GM23338 (cell line): ENCODE measurements around the gene XPO6. TPM values are rescaled to one million over a fixed set of nuclear protein-coding genes. Genes with fewer than 3 reads are reported as not detected.
A peak's percentile ranks its signal among the peaks of the same experiment; 100 is the strongest.

Source experiments
- ATAC-seq: fragments of 200-7000 bp; cut with Tn5 transposase; 3 replicates; pipeline ENCODE4 v1.9.1; 2020
- DNase-seq: peaks from one replicate; pipeline ENCODE4 v3.0.0-alpha.2; 2015; ENCODE audit warnings: low spot score
- H2AFZ ChIP-seq: fragments of 200-600 bp; sonication (generic); 2 replicates; pipeline ENCODE4 v1.8.0; 2016; ENCODE audit warnings: antibody characterized with exemption, mild to moderate bottlenecking, moderate library complexity
- H3F3A ChIP-seq: fragments of 200-600 bp; sonication (generic); replicated peaks from 2 replicates; pipeline ENCODE4 v1.8.0; 2017; ENCODE audit warnings: antibody characterized with exemption, mixed run types, low read depth
- H3K27ac ChIP-seq: fragments of 200-600 bp; sonication (generic); 2 replicates; pipeline ENCODE4 v1.6.1; 2016; ENCODE audit warnings: low read depth
- H3K27me3 ChIP-seq: fragments of 200-600 bp; sonication (generic); 2 replicates; pipeline ENCODE4 v1.8.0; 2016; ENCODE audit warnings: mild to moderate bottlenecking, mixed run types, moderate library complexity; ENCODE audit not compliant: insufficient read depth
- H3K36me3 ChIP-seq: fragments of 200-600 bp; sonication (generic); 2 replicates; pipeline ENCODE4 v1.8.0; 2016; ENCODE audit warnings: mild to moderate bottlenecking; ENCODE audit not compliant: insufficient read depth
- H3K4me1 ChIP-seq: fragments of 200-600 bp; sonication (generic); 2 replicates; pipeline ENCODE4 v1.8.0; 2016; ENCODE audit warnings: mild to moderate bottlenecking, moderate library complexity; ENCODE audit not compliant: insufficient read depth
- H3K4me2 ChIP-seq: fragments of 200-600 bp; sonication (generic); 2 replicates; pipeline ENCODE4 v1.7.1; 2017; ENCODE audit warnings: mixed run types
- H3K4me3 ChIP-seq: fragments of 200-600 bp; sonication (generic); 2 replicates; pipeline ENCODE4 v1.6.1; 2016; ENCODE audit warnings: mixed run types
- H3K79me2 ChIP-seq: fragments of 200-600 bp; sonication (generic); replicated peaks from 2 replicates; pipeline ENCODE4 v1.8.0; 2017; ENCODE audit warnings: mild to moderate bottlenecking; ENCODE audit not compliant: insufficient read depth
- H3K9me2 ChIP-seq: fragments of 200-600 bp; sonication (generic); 2 replicates; pipeline ENCODE4 v1.8.0; 2017; ENCODE audit not compliant: insufficient read depth
- H4K20me1 ChIP-seq: fragments of 200-600 bp; sonication (generic); replicated peaks from 2 replicates; pipeline ENCODE4 v1.8.0; 2017; ENCODE audit warnings: mild to moderate bottlenecking; ENCODE audit not compliant: insufficient read depth
- H3K27ac Mint-ChIP-seq: 2 replicates; pipeline ENCODE4 v1.8.0; 2020; ENCODE audit warnings: inconsistent platforms, mild to moderate bottlenecking, moderate library complexity, mixed read lengths
- H3K27me3 Mint-ChIP-seq: 3 replicates; pipeline ENCODE4 v1.8.0; 2022; ENCODE audit warnings: low read depth, mild to moderate bottlenecking, moderate library complexity, mixed read lengths, inconsistent platforms; ENCODE audit not compliant: insufficient read depth, poor library complexity
- H3K36me3 Mint-ChIP-seq: 3 replicates; pipeline ENCODE4 v1.8.0; 2021; ENCODE audit warnings: low read depth, mild to moderate bottlenecking, inconsistent platforms, moderate library complexity, mixed read lengths
- H3K4me1 Mint-ChIP-seq: 3 replicates; pipeline ENCODE4 v1.8.0; 2020; ENCODE audit warnings: mild to moderate bottlenecking, inconsistent platforms, mixed read lengths
- H3K4me3 Mint-ChIP-seq: 3 replicates; pipeline ENCODE4 v1.8.0; 2021; ENCODE audit warnings: moderate library complexity, mild to moderate bottlenecking, inconsistent platforms, mixed read lengths
- H3K9me3 Mint-ChIP-seq: 3 replicates; pipeline ENCODE4 v1.8.0; 2020; ENCODE audit warnings: moderate library complexity, mild to moderate bottlenecking, inconsistent platforms, mixed read lengths
- CREB1 ChIP-seq: fragments of 250-450 bp; sonication (Bioruptor Pico); IDR thresholded peaks from 2 replicates; pipeline ENCODE4 v1.5.0; 2020; ENCODE audit warnings: low read depth, mild to moderate bottlenecking, moderate library complexity
- CTCF ChIP-seq, 2 experiments: fragments of 200-600 bp in 1 of 2; sonication (generic) in 1 of 2; conservative IDR thresholded peaks; 2 replicates each; pipeline versions ENCODE4 v1.5.1 to v1.6.1; 2016 to 2017; ENCODE audit warnings: antibody characterized with exemption in 2 of 2, low read depth in 2 of 2, mild to moderate bottlenecking in 2 of 2, moderate library complexity in 1 of 2
- EZH2 ChIP-seq: fragments of 200-600 bp; sonication (generic); IDR thresholded peaks from one replicate; pipeline ENCODE4 v1.8.0; 2017; ENCODE audit warnings: antibody characterized with exemption, mild to moderate bottlenecking, low read depth; ENCODE audit not compliant: unreplicated experiment
- EZH2phosphoT487 ChIP-seq: fragments of 200-600 bp; sonication (generic); IDR thresholded peaks from one replicate; pipeline ENCODE4 v1.8.1; 2018; ENCODE audit warnings: antibody characterized with exemption; ENCODE audit not compliant: unreplicated experiment
- JUNB ChIP-seq: IDR thresholded peaks from one replicate; pipeline ENCODE4 v1.6.1; 2016; ENCODE audit warnings: antibody characterized with exemption; ENCODE audit not compliant: unreplicated experiment
- NANOG ChIP-seq: IDR thresholded peaks from 2 replicates; pipeline ENCODE4 v1.6.1; 2016; ENCODE audit warnings: antibody characterized with exemption, borderline replicate concordance
- POLR2AphosphoS5 ChIP-seq: IDR thresholded peaks from 2 replicates; pipeline ENCODE4 v1.6.1; 2016; ENCODE audit warnings: antibody characterized with exemption, low read depth
- REST ChIP-seq: IDR thresholded peaks from one replicate; pipeline ENCODE4 v1.6.1; 2018; ENCODE audit warnings: antibody characterized with exemption; ENCODE audit not compliant: unreplicated experiment
- STAT1 ChIP-seq: IDR thresholded peaks from one replicate; pipeline ENCODE4 v1.6.1; 2016; ENCODE audit warnings: antibody characterized with exemption; ENCODE audit not compliant: unreplicated experiment
- ZNF114 ChIP-seq: fragments of 250-450 bp; sonication (Bioruptor Pico); IDR thresholded peaks from 2 replicates; pipeline ENCODE4 v1.5.0; 2020; ENCODE audit warnings: mild to moderate bottlenecking, moderate library complexity
- ZNF331 ChIP-seq: fragments of 250-450 bp; sonication (Bioruptor Pico); IDR thresholded peaks from 2 replicates; pipeline ENCODE4 v1.5.0; 2020; ENCODE audit warnings: low read depth, mild to moderate bottlenecking, moderate library complexity
- polyA plus RNA-seq: library from polyadenylated mRNA; unstranded; fragments of >200 nt; fragmentation: Nextera tagmentation; extraction: Ambion mirVana; gene quantifications from 2 replicates; pipeline ENCODE4 v1.2.1, GENCODE V29; 2016
- total RNA-seq: library from RNA; depleted of rRNA; stranded (reverse); fragments of >200 nt; shearing (Covaris generic); gene quantifications from 2 replicates; pipeline ENCODE4 v1.2.3, GENCODE V29; 2014
- TF ChIP-seq, protein P1 (sequence below): IDR thresholded peaks from 2 replicates; pipeline ENCODE4 v1.6.1; 2016; ENCODE audit warnings: antibody characterized with exemption
- TF ChIP-seq, protein P2 (sequence below): fragments of 250-450 bp; sonication (Bioruptor Pico); IDR thresholded peaks from 2 replicates; pipeline ENCODE4 v1.5.0; 2020; ENCODE audit warnings: mild to moderate bottlenecking, moderate library complexity

The XPO6 gene
- total and polyA plus RNA-seq, 2 experiments from 2014 or later: 83.9 to 178 TPM

DNA sequence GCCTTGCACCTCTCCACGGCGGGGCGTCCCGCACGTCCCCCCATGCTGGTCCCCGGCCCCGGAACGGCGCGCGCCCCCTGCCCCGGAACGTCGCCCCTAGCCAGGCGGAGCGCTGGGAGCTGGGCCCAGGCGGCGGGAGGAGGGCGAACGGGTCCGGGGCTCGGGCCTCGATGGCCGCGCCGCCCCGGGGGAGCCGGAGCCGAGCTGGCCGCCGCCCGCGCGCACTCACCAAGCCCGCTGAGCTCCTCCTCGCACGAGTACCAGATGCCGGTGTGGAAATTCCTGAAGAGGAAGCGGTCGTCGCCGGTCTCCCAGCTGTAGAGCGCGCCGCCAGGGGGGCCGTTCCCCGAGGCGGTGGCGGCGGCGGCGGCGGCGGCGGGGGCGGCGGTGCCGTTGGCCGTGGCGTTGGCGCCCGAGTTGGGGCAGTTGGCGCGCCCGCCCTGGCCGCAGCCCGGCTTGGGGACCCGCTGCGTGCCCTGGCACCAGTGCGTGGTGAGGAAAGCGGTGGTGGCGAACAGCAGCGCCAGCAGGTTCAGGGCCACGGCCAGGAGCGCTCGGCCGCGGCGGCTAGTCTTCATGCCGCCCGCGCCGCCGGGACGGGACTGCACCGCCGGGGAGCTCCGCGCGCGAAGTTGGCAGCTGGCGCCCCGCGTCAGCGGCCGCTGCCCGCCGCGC lies 148.8 kb downstream of the XPO6 start:
- Mint-ChIP-seq H3K9me3 (no peaks in the 10 kb centered on the region), H3K4me1 (no peaks in the 10 kb centered on the region; the same call in 2 of the 3 replicates), H3K4me3 (no peak overlapping the region; the same call in 2 of the 3 replicates), H3K36me3 (no peaks in the 10 kb centered on the region), H3K27ac (no peak overlapping the region), H3K27me3 (peaks cover 41% of the 10 kb centered on the region)
- peak; percentile 53 for DNase-seq
- Histone ChIP-seq H2AFZ (0 out of 2 replicates have a peak overlapping the region, but pooled peaks have one; percentile 78), H3K27me3 (peaks cover 61% of the 10 kb centered on the region), H3K4me2 (peak overlapping the region; percentile 78), H3K79me2 (no peaks in the 10 kb centered on the region), H3K27ac (no peak overlapping the region), H3K36me3 (no peaks in the 10 kb centered on the region), H3F3A (no peaks in the 10 kb centered on the region), H4K20me1 (no peaks in the 10 kb centered on the region), H3K4me1 (no peaks in the 10 kb centered on the region; the same call in 1 of the 2 replicates), H3K9me2 (no peaks in the 10 kb centered on the region), H3K4me3 (peak overlapping the region; percentile 59)
- ATAC-seq: peak; percentile 28; the same call in 2 of the 3 replicates
- TF ChIP-seq EZH2phosphoT487 (no peak), CREB1 (no peak), POLR2AphosphoS5 (no peak), JUNB (no peak), STAT1 (no peak), EZH2 (no peak), ZNF114 (CRISPR knock-in tag) (no peak), NANOG (no peak), REST (no peak), CTCF (conservative IDR thresholded peaks at IDR 0.05; ENCODE audit: low read depth in 2 of 2) (no peak), ZNF331 (CRISPR knock-in tag) (no peak)
- TF ChIP-seq, protein P1, sequence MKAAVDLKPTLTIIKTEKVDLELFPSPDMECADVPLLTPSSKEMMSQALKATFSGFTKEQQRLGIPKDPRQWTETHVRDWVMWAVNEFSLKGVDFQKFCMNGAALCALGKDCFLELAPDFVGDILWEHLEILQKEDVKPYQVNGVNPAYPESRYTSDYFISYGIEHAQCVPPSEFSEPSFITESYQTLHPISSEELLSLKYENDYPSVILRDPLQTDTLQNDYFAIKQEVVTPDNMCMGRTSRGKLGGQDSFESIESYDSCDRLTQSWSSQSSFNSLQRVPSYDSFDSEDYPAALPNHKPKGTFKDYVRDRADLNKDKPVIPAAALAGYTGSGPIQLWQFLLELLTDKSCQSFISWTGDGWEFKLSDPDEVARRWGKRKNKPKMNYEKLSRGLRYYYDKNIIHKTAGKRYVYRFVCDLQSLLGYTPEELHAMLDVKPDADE: no peak
- TF ChIP-seq, protein P2, sequence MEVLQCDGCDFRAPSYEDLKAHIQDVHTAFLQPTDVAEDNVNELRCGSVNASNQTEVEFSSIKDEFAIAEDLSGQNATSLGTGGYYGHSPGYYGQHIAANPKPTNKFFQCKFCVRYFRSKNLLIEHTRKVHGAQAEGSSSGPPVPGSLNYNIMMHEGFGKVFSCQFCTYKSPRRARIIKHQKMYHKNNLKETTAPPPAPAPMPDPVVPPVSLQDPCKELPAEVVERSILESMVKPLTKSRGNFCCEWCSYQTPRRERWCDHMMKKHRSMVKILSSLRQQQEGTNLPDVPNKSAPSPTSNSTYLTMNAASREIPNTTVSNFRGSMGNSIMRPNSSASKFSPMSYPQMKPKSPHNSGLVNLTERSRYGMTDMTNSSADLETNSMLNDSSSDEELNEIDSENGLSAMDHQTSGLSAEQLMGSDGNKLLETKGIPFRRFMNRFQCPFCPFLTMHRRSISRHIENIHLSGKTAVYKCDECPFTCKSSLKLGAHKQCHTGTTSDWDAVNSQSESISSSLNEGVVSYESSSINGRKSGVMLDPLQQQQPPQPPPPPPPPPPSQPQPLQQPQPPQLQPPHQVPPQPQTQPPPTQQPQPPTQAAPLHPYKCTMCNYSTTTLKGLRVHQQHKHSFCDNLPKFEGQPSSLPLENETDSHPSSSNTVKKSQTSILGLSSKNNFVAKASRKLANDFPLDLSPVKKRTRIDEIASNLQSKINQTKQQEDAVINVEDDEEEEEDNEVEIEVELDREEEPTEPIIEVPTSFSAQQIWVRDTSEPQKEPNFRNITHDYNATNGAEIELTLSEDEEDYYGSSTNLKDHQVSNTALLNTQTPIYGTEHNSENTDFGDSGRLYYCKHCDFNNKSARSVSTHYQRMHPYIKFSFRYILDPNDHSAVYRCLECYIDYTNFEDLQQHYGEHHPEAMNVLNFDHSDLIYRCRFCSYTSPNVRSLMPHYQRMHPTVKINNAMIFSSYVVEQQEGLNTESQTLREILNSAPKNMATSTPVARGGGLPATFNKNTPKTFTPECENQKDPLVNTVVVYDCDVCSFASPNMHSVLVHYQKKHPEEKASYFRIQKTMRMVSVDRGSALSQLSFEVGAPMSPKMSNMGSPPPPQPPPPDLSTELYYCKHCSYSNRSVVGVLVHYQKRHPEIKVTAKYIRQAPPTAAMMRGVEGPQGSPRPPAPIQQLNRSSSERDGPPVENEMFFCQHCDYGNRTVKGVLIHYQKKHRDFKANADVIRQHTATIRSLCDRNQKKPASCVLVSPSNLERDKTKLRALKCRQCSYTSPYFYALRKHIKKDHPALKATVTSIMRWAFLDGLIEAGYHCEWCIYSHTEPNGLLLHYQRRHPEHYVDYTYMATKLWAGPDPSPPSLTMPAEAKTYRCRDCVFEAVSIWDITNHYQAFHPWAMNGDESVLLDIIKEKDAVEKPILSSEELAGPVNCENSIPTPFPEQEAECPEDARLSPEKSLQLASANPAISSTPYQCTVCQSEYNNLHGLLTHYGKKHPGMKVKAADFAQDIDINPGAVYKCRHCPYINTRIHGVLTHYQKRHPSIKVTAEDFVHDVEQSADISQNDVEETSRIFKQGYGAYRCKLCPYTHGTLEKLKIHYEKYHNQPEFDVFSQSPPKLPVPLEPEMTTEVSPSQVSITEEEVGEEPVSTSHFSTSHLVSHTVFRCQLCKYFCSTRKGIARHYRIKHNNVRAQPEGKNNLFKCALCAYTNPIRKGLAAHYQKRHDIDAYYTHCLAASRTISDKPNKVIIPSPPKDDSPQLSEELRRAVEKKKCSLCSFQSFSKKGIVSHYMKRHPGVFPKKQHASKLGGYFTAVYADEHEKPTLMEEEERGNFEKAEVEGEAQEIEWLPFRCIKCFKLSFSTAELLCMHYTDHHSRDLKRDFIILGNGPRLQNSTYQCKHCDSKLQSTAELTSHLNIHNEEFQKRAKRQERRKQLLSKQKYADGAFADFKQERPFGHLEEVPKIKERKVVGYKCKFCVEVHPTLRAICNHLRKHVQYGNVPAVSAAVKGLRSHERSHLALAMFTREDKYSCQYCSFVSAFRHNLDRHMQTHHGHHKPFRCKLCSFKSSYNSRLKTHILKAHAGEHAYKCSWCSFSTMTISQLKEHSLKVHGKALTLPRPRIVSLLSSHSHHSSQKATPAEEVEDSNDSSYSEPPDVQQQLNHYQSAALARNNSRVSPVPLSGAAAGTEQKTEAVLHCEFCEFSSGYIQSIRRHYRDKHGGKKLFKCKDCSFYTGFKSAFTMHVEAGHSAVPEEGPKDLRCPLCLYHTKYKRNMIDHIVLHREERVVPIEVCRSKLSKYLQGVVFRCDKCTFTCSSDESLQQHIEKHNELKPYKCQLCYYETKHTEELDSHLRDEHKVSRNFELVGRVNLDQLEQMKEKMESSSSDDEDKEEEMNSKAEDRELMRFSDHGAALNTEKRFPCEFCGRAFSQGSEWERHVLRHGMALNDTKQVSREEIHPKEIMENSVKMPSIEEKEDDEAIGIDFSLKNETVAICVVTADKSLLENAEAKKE (CRISPR knock-in tag): no peak
